Measurements from ENCODE around the gene GRHL1.

Gene GRHL1

GRCh38 chr2:9993488-9994165, 42.1 kb downstream of the GRHL1 start:
- H2AFZ ChIP-seq (ENCODE audit: low read depth, low read length) = no peak overlapping the region
- H3K79me2 ChIP-seq (ENCODE audit: low read length) = no peaks in the 10 kb centered on the region
- H3K4me1 ChIP-seq (ENCODE audit: low read length) = peaks cover 29% of the 10 kb centered on the region
- H3K36me3 ChIP-seq (replicated peaks; ENCODE audit: low read depth, low read length) = no peaks in the 10 kb centered on the region
- no peak overlapping the region for H3K9ac ChIP-seq (ENCODE audit: low read length)
- H3K27ac ChIP-seq (ENCODE audit: low read length) = no peak overlapping the region
- H3K4me2 ChIP-seq (ENCODE audit: low read length) = no peak overlapping the region
- no peaks in the 10 kb centered on the region for H4K20me1 ChIP-seq (ENCODE audit: insufficient read depth, low read length)
- TF ChIP-seq, protein P1, sequence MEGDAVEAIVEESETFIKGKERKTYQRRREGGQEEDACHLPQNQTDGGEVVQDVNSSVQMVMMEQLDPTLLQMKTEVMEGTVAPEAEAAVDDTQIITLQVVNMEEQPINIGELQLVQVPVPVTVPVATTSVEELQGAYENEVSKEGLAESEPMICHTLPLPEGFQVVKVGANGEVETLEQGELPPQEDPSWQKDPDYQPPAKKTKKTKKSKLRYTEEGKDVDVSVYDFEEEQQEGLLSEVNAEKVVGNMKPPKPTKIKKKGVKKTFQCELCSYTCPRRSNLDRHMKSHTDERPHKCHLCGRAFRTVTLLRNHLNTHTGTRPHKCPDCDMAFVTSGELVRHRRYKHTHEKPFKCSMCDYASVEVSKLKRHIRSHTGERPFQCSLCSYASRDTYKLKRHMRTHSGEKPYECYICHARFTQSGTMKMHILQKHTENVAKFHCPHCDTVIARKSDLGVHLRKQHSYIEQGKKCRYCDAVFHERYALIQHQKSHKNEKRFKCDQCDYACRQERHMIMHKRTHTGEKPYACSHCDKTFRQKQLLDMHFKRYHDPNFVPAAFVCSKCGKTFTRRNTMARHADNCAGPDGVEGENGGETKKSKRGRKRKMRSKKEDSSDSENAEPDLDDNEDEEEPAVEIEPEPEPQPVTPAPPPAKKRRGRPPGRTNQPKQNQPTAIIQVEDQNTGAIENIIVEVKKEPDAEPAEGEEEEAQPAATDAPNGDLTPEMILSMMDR (IDR thresholded peaks at IDR 0.05; ENCODE audit: low read depth, low read length) = no peak
- no peak for TF ChIP-seq EZH2phosphoT487 (IDR thresholded peaks at IDR 0.05; ENCODE audit: low read depth)
- H3K9me3 ChIP-seq (ENCODE audit: insufficient read depth, low read length) = no peaks in the 10 kb centered on the region
- no peaks in the 10 kb centered on the region for H3K27me3 ChIP-seq (ENCODE audit: low read depth, low read length)
- no peak overlapping the region for H3K4me3 ChIP-seq (ENCODE audit: low read length)

DNA sequence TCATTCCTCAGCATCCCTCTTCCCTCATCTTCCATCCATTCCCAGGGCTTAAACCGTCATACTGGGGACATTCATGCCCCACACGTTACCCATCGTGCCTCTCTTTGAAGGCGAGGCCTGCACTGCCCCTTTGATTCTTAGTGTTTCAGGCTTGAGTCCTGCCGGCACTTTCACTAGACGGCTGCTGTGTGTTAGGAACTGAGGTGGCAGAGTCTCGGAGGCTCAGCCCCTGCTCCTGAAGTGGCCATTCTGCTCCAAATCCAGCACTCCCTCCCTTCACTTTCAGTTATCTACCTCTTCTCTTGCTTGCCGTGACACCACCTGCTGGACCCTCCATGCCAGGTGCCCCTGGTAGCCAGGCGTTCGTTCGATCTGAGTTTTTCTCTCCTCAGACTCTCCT, 43.0 kb downstream of the GRHL1 start:
- no peak overlapping the region for H3K27ac ChIP-seq (ENCODE audit: low read length)
- no peak overlapping the region for H3K4me2 ChIP-seq (ENCODE audit: low read length)
- H3K4me1 ChIP-seq (ENCODE audit: low read length) = peaks cover 29% of the 10 kb centered on the region
- H3K9me3 ChIP-seq (ENCODE audit: insufficient read depth, low read length) = no peaks in the 10 kb centered on the region
- no peak overlapping the region for H3K4me3 ChIP-seq (ENCODE audit: low read length)
- no peaks in the 10 kb centered on the region for H3K27me3 ChIP-seq (ENCODE audit: low read depth, low read length)
- H2AFZ ChIP-seq (ENCODE audit: low read depth, low read length) = no peak overlapping the region
- TF ChIP-seq EZH2phosphoT487 (IDR thresholded peaks at IDR 0.05; ENCODE audit: low read depth) = no peak
- TF ChIP-seq, protein P1 (IDR thresholded peaks at IDR 0.05; ENCODE audit: low read depth, low read length) = no peak
- H4K20me1 ChIP-seq (ENCODE audit: insufficient read depth, low read length) = no peaks in the 10 kb centered on the region
- no peaks in the 10 kb centered on the region for H3K36me3 ChIP-seq (replicated peaks; ENCODE audit: low read depth, low read length)
- H3K79me2 ChIP-seq (ENCODE audit: low read length) = no peaks in the 10 kb centered on the region
- no peak overlapping the region for H3K9ac ChIP-seq (ENCODE audit: low read length)

DNA sequence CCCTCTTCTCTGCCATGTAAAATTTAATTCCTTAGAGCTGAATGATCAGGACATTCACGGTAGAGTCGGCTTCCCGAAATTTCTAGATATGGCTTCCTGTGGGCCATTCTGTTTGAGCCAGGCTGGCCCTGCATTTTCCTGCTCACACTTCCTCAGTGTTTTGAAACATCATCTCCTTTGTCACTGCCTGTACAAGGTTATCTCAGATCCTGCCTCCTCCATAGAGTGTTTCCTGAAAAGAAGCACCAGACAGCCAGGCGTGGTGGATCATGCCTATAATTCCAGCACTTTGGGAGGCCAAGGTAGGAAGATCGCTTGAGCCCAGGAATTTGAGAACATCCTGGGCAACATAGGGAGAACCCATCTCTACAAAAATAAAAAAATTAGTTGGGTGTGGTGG, 43.6 kb downstream of the GRHL1 start:
- Histone ChIP-seq H3K4me3 (ENCODE audit: low read length) (no peak overlapping the region), H3K4me1 (ENCODE audit: low read length) (peaks cover 23% of the 10 kb centered on the region), H3K4me2 (ENCODE audit: low read length) (no peak overlapping the region), H3K27ac (ENCODE audit: low read length) (no peak overlapping the region), H3K9me3 (ENCODE audit: insufficient read depth, low read length) (no peaks in the 10 kb centered on the region), H3K27me3 (ENCODE audit: low read depth, low read length) (no peaks in the 10 kb centered on the region), H3K36me3 (replicated peaks; ENCODE audit: low read depth, low read length) (no peaks in the 10 kb centered on the region), H3K79me2 (ENCODE audit: low read length) (no peaks in the 10 kb centered on the region), H2AFZ (ENCODE audit: low read depth, low read length) (no peak overlapping the region), H3K9ac (ENCODE audit: low read length) (no peak overlapping the region), H4K20me1 (ENCODE audit: insufficient read depth, low read length) (no peaks in the 10 kb centered on the region)
- TF ChIP-seq, protein P1 (IDR thresholded peaks at IDR 0.05; ENCODE audit: low read depth, low read length) = no peak
- TF ChIP-seq EZH2phosphoT487 (IDR thresholded peaks at IDR 0.05; ENCODE audit: low read depth) = no peak

DNA sequence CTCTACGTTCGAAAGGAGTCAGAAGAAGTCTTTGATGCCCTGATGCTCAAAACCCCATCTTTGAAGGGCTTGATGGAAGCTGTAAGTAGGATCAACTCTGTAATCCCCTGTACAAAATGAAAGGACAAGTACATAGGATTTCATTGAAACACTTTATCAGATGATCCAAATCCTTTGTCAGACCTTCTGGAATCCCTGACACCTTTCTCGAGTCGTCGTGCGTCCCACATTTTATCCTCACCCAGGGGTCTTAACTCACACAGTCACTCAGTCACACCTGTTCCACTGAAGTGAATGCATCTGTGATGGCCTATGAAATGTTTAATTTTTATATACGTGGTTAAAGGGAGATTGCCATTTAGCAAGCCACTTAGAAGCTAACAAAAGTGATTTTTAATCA, 44.8 kb downstream of the GRHL1 start:
- Histone ChIP-seq H3K4me1 (ENCODE audit: low read length) (peaks cover 11% of the 10 kb centered on the region), H3K27me3 (ENCODE audit: low read depth, low read length) (no peaks in the 10 kb centered on the region), H3K27ac (ENCODE audit: low read length) (no peak overlapping the region), H3K9ac (ENCODE audit: low read length) (no peak overlapping the region), H3K4me2 (ENCODE audit: low read length) (no peak overlapping the region), H3K4me3 (ENCODE audit: low read length) (no peak overlapping the region), H3K36me3 (replicated peaks; ENCODE audit: low read depth, low read length) (no peaks in the 10 kb centered on the region), H2AFZ (ENCODE audit: low read depth, low read length) (no peak overlapping the region), H3K9me3 (ENCODE audit: insufficient read depth, low read length) (no peaks in the 10 kb centered on the region), H3K79me2 (ENCODE audit: low read length) (no peaks in the 10 kb centered on the region), H4K20me1 (ENCODE audit: insufficient read depth, low read length) (no peaks in the 10 kb centered on the region)
- TF ChIP-seq, protein P1 (IDR thresholded peaks at IDR 0.05; ENCODE audit: low read depth, low read length) = no peak
- no peak for TF ChIP-seq EZH2phosphoT487 (IDR thresholded peaks at IDR 0.05; ENCODE audit: low read depth)
